IMR-90 (cell line): ENCODE results near the gene PPP1R37. TPM values are rescaled to one million over a fixed set of nuclear protein-coding genes. Genes with fewer than 3 reads are reported as not detected.

Source experiments
- ATAC-seq: fragments of 200-7000 bp; cut with Tn5 transposase; 2 replicates; pipeline ENCODE4 v1.9.1; 2020; ENCODE audit warnings: low read depth, mild to moderate bottlenecking, moderate library complexity
- BruUV-seq: library from RNA; stranded (reverse); fragments of 400-500 nt; replicated peaks from 2 replicates; lab custom pipeline; 2021; lab: Mats Ljungman, UMichigan
- CTCF ChIA-PET: fragments of 300-600 bp; formaldehyde crosslinking; extraction: SDS; loops from one replicate; lab custom pipeline; 2021; ENCODE audit warnings: antibody characterized with exemption; lab: Yijun Ruan, JAX
- POLR2A ChIA-PET: fragments of 300-600 bp; sonication (Branson Sonifier 250); formaldehyde crosslinking; loops from one replicate; lab custom pipeline; 2022; ENCODE audit warnings: antibody characterized with exemption; ENCODE audit not compliant: unreplicated experiment; lab: Charles Lee
- DNase-seq: peaks from one replicate; pipeline ENCODE4 v3.0.0; 2013
- H2AFZ ChIP-seq: replicated peaks from 2 replicates; pipeline ENCODE3; 2013; ENCODE audit warnings: low read length, mild to moderate bottlenecking; ENCODE audit not compliant: poor library complexity
- H2AK5ac ChIP-seq: 2 replicates; pipeline ENCODE4 v1.6.1; 2013; ENCODE audit warnings: low read depth, low read length, inconsistent platforms
- H2AK9ac ChIP-seq: replicated peaks from 2 replicates; pipeline ENCODE3; 2013; ENCODE audit warnings: mild to moderate bottlenecking, low read depth, low read length, moderate library complexity; ENCODE audit not compliant: poor library complexity
- H2BK120ac ChIP-seq: 2 replicates; pipeline ENCODE4 v1.6.1; 2013; ENCODE audit warnings: low read depth, low read length, inconsistent platforms
- H2BK15ac ChIP-seq: 3 replicates; pipeline ENCODE4 v1.6.1; 2013; ENCODE audit warnings: low read depth, low read length, inconsistent platforms
- H2BK20ac ChIP-seq: 2 replicates; pipeline ENCODE4 v1.6.1; 2013; ENCODE audit warnings: low read depth, mild to moderate bottlenecking, inconsistent platforms, low read length, moderate library complexity
- H2BK5ac ChIP-seq: 2 replicates; pipeline ENCODE4 v1.6.1; 2013; ENCODE audit warnings: mild to moderate bottlenecking, low read depth, low read length, inconsistent platforms; ENCODE audit not compliant: poor library complexity, severe bottlenecking
- H3K14ac ChIP-seq: replicated peaks from 2 replicates; pipeline ENCODE4 v1.6.1; 2013; ENCODE audit warnings: low read depth, low read length, inconsistent platforms
- H3K18ac ChIP-seq: 2 replicates; pipeline ENCODE4 v1.6.1; 2013; ENCODE audit warnings: low read depth, low read length, control low read depth
- H3K23ac ChIP-seq: 2 replicates; pipeline ENCODE4 v1.6.1; 2013; ENCODE audit warnings: low read depth, low read length, inconsistent platforms
- H3K27ac ChIP-seq: 2 replicates; pipeline ENCODE4 v1.5.1; 2013; ENCODE audit warnings: mild to moderate bottlenecking, control low read depth, low read length; ENCODE audit not compliant: insufficient read depth
- H3K27me3 ChIP-seq: 2 replicates; pipeline ENCODE4 v1.6.1; 2013; ENCODE audit warnings: low read length; ENCODE audit not compliant: control insufficient read depth, insufficient read depth
- H3K36me3 ChIP-seq: 2 replicates; pipeline ENCODE4 v1.6.1; 2013; ENCODE audit warnings: low read length, mixed read lengths; ENCODE audit not compliant: control insufficient read depth, insufficient read depth
- H3K4ac ChIP-seq: 2 replicates; pipeline ENCODE4 v1.6.1; 2013; ENCODE audit warnings: low read depth, low read length, inconsistent platforms
- H3K4me1 ChIP-seq: 2 replicates; pipeline ENCODE4 v1.6.1; 2013; ENCODE audit warnings: low read length, mixed read lengths; ENCODE audit not compliant: control insufficient read depth, insufficient read depth
- H3K4me2 ChIP-seq: 2 replicates; pipeline ENCODE4 v1.6.1; 2013; ENCODE audit warnings: low read depth, mild to moderate bottlenecking, control low read depth, low read length, moderate library complexity
- H3K4me3 ChIP-seq: 2 replicates; pipeline ENCODE4 v1.5.1; 2013; ENCODE audit warnings: low read depth, mild to moderate bottlenecking, control low read depth, low read length, moderate library complexity; ENCODE audit not compliant: insufficient read depth
- H3K56ac ChIP-seq: 2 replicates; pipeline ENCODE4 v1.6.1; 2013; ENCODE audit warnings: low read length, inconsistent platforms; ENCODE audit not compliant: insufficient read depth; ENCODE audit errors: extremely low read depth
- H3K79me1 ChIP-seq, 2 experiments: 2 replicates each; pipeline ENCODE4 v1.6.1; 2013; ENCODE audit warnings: low read length in 2 of 2, inconsistent platforms in 1 of 2, low read depth in 1 of 2
- H3K9ac ChIP-seq: 2 replicates; pipeline ENCODE4 v1.6.1; 2013; ENCODE audit warnings: low read depth, low read length, control low read depth
- H3K9me1 ChIP-seq: 2 replicates; pipeline ENCODE4 v1.6.1; 2013; ENCODE audit warnings: low read length, inconsistent platforms; ENCODE audit not compliant: insufficient read depth
- H3K9me3 ChIP-seq: 2 replicates; pipeline ENCODE4 v1.6.1; 2013; ENCODE audit warnings: low read length; ENCODE audit not compliant: control insufficient read depth, insufficient read depth
- H4K20me1 ChIP-seq: 2 replicates; pipeline ENCODE4 v1.6.1; 2013; ENCODE audit warnings: low read length, inconsistent platforms; ENCODE audit not compliant: insufficient read depth
- H4K5ac ChIP-seq: 2 replicates; pipeline ENCODE4 v1.6.1; 2013; ENCODE audit warnings: mild to moderate bottlenecking, low read depth, low read length, control low read depth
- H4K8ac ChIP-seq, 2 experiments: 2 replicates each; pipeline ENCODE4 v1.6.1; 2013; ENCODE audit warnings: low read depth in 2 of 2, low read length in 2 of 2, control low read depth in 1 of 2, inconsistent platforms in 1 of 2
- H4K91ac ChIP-seq: 2 replicates; pipeline ENCODE4 v1.6.1; 2013; ENCODE audit warnings: low read depth, low read length, inconsistent platforms; ENCODE audit not compliant: insufficient read depth
- MXI1 ChIP-seq: IDR thresholded peaks from 2 replicates; pipeline ENCODE4 v1.6.1; 2012; ENCODE audit warnings: low read depth, mild to moderate bottlenecking, low read length, moderate library complexity, borderline replicate concordance
- POLR2A ChIP-seq: IDR thresholded peaks from 2 replicates; pipeline ENCODE4 v1.6.1; 2012; ENCODE audit warnings: mild to moderate bottlenecking, low read depth, low read length
- RAD21 ChIP-seq: IDR thresholded peaks from 2 replicates; pipeline ENCODE4 v1.6.1; 2012; ENCODE audit warnings: low read length, improper control_type of control experiment
- WGBS, 2 experiments: methylation state at CpG; one replicate each; pipeline versions ENCODE4 v1.1.5 to v1.1.7; 2013; ENCODE audit warnings: missing lambda C conversion rate in 2 of 2; ENCODE audit not compliant: insufficient read length in 1 of 2; ENCODE audit errors: extremely low coverage in 2 of 2; 5-methylcytosine and 5-hydroxymethylcytosine counted together
- dilution Hi-C: fragments of 300-500 bp; cut with HindIII; formaldehyde crosslinking; loops from one replicate; pipeline ENCODE4 v1.14.3; 2018; ENCODE audit warnings: low sequenced_read_pairs; ENCODE audit not compliant: unreplicated experiment
- in situ Hi-C: fragments of 300-500 bp; cut with MboI; formaldehyde crosslinking; loops from 3 replicates; pipeline ENCODE4 v1.14.3; 2019; ENCODE audit warnings: low sequenced_read_pairs, inconsistent platforms, mixed read lengths
- intact Hi-C: fragments of 100-400 bp; cut with micrococcal nuclease; formaldehyde crosslinking; loops from 2 replicates; pipeline ENCODE4 v1.10.0; 2022
- polyA plus RNA-seq, 3 experiments: library from polyadenylated mRNA; depleted of rRNA; stranded (reverse); fragments of >200 nt; gene quantifications; 2 replicates each; pipeline ENCODE4 v1.2.3, GENCODE V29; 2012; ENCODE audit warnings: low replicate concordance in 1 of 3
- total RNA-seq: library from RNA; depleted of rRNA; stranded (reverse); fragments of >200 nt; gene quantifications from 2 replicates; pipeline ENCODE4 v1.2.3, GENCODE V29; 2012
- TF ChIP-seq, protein P1 (sequence below): conservative IDR thresholded peaks from 2 replicates; pipeline ENCODE4 v1.5.1; 2012; ENCODE audit warnings: mild to moderate bottlenecking, low read depth, low read length, improper control_type of control experiment

PPP1R37 gene
- total and polyA plus RNA-seq, 2 of the 4 experiments (the other 2 are of a cell fraction), result 13.1 to 18.5 TPM

DNA sequence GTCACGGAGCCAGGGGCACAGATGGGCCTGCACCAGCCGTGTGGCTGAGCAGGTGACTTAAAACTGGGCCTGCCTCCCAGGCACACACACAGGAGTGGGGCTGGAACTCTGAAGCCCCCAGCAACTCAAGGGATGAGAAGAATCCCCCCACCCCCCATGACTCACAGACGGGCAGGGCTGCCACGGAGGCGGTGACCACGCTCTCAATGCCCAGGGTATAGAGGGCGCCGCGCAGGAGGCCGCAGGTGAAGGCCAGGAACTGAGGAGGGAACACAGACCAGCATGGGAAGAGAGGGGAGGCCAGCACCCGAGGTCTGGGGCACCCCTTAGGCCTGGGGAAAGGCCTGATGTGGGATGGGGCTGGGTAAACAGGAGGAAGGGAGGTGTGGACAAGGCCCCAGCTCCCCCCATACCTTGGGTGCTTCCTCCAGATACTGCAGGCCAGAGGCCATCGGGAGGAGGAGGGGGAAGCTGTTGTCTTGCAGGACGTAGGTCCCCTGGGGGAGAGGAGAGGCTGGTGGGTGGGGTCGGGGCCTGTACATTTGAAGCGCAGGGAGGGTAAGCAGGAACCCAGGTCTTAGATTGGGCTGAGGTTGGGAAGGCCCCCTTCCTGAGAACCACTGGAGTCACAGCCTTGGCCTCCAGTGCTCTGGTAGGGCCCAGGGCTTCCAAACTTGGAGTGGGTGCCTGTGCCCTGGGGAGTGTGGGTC lies 70.9 kb downstream of the PPP1R37 start:
- Histone ChIP-seq H2BK5ac (no peak overlapping the region), H3K4me2 (no peak overlapping the region), H3K9me1 (no peaks in the 10 kb centered on the region), H2BK120ac (no peak overlapping the region), H3K23ac (no peak overlapping the region), H2AK9ac (peak overlapping the region; percentile 72), H2BK15ac (no peak overlapping the region), H3K9me3 (no peaks in the 10 kb centered on the region), H4K8ac (no peak overlapping the region), H4K91ac (no peak overlapping the region), H2AFZ (peak overlapping the region; percentile 61), H3K9ac (no peak overlapping the region), H3K27me3 (peaks cover 17% of the 10 kb centered on the region; the same call in 1 of the 2 replicates), H3K27ac (no peak overlapping the region), H3K4ac (no peak overlapping the region), H2AK5ac (no peak overlapping the region; the same call in 1 of the 2 replicates), H3K36me3 (no peaks in the 10 kb centered on the region), H4K5ac (no peak overlapping the region), H3K18ac (no peak overlapping the region), H3K79me1 (no peaks in the 10 kb centered on the region), H3K4me1 (peaks cover 2% of the 10 kb centered on the region; the same call in 1 of the 2 replicates), H4K20me1 (peaks cover 5% of the 10 kb centered on the region; the same call in 1 of the 2 replicates), H2BK20ac (no peak overlapping the region), H3K4me3 (no peak overlapping the region), H3K14ac (no peak overlapping the region), H3K56ac (no peak overlapping the region)
- dilution Hi-C loops, result no loop called here
- 40% methylated on average over 1 of the region's 15 CpGs; no CpG with 5 or more reads in 1 of the 2 experiments for WGBS, 2 experiments
- ATAC-seq (no peak), DNase-seq (no peak)
- TF ChIP-seq, protein P1, sequence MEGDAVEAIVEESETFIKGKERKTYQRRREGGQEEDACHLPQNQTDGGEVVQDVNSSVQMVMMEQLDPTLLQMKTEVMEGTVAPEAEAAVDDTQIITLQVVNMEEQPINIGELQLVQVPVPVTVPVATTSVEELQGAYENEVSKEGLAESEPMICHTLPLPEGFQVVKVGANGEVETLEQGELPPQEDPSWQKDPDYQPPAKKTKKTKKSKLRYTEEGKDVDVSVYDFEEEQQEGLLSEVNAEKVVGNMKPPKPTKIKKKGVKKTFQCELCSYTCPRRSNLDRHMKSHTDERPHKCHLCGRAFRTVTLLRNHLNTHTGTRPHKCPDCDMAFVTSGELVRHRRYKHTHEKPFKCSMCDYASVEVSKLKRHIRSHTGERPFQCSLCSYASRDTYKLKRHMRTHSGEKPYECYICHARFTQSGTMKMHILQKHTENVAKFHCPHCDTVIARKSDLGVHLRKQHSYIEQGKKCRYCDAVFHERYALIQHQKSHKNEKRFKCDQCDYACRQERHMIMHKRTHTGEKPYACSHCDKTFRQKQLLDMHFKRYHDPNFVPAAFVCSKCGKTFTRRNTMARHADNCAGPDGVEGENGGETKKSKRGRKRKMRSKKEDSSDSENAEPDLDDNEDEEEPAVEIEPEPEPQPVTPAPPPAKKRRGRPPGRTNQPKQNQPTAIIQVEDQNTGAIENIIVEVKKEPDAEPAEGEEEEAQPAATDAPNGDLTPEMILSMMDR, result no peak
- TF ChIP-seq MXI1 (no peak), RAD21 (no peak), POLR2A (no peak)
- BruUV-seq, result no TSS peak
- intact Hi-C loops, result no loop called here
- POLR2A ChIA-PET, result no interaction called here
- CTCF ChIA-PET, result no interaction called here
- in situ Hi-C loops, result no loop called here
